ENCODE data around the gene POLR1E. TPM values are rescaled to one million over a fixed set of nuclear protein-coding genes. Genes with fewer than 3 reads are reported as not detected.

Gene POLR1E
- total and polyA plus RNA-seq, 2 donors (not counting 3 experiments of a cell fraction or from before 2014, with no cell fraction given): 9.0 to 21.2 TPM

DNA sequence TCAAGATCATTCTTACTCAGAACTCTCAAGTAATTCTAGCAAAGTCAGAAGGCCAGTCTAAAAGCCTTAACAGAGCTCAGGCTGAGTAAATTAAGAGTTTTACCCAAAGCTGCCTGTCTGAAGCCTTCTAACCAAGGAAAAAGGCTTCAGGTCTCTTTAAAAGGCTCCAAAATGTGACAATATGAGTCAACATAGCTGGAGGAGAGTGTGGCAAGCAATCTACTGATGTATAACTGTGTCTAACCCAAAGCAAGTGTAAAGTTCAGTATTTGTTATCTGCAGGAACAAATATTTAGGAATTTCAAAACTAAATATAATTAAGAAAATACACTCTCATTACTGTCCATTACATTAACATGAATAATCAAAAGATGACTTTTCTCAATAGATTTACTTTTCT lies 31.5 kb upstream of the POLR1E start:
- dilution Hi-C loops (cut with MboI; ENCODE audit: extremely low pct_ligation_motif_present, low sequenced_read_pairs) (no loop called here), intact Hi-C loops (cut with micrococcal nuclease) (no loop called here)
- Histone ChIP-seq H4K20me1 (replicated peaks; ENCODE audit: control insufficient read depth, extremely low read depth, insufficient read depth, low read length) (peaks cover 4% of the 10 kb centered on the region), H3K4me2 (ENCODE audit: insufficient read depth, low read length) (no peak overlapping the region), H3K4me1 (ENCODE audit: control insufficient read depth, extremely low read depth, insufficient read depth, low read length) (no peaks in the 10 kb centered on the region), H3K36me3 (ENCODE audit: control insufficient read depth in 2 of 2, extremely low read depth in 1 of 2, insufficient read depth in 2 of 2, low read length in 2 of 2) (peaks cover 3% of the 10 kb centered on the region in 2 experiments), H3K27me3 (ENCODE audit: control insufficient read depth in 2 of 2, insufficient read depth in 2 of 2, low read length in 2 of 2) (no peaks in the 10 kb centered on the region), H3K9ac (replicated peaks; ENCODE audit: extremely low read depth, insufficient read depth, low read length) (no peak overlapping the region), H3K79me2 (ENCODE audit: control insufficient read depth, insufficient read depth, low read length) (peaks cover 70% of the 10 kb centered on the region), H3K9me1 (replicated peaks; ENCODE audit: control insufficient read depth, extremely low read depth, insufficient read depth, low read length) (no peaks in the 10 kb centered on the region), H3K4me3 (replicated peaks in 1 of 3; ENCODE audit: insufficient read depth in 1 of 3, low read depth in 1 of 3, low read length in 3 of 3) (no peak overlapping the region), H3K27ac (ENCODE audit: insufficient read depth, low read depth, low read length) (no peak overlapping the region), H2AFZ (ENCODE audit: low read depth, low read length) (no peak overlapping the region), H3K9me3 (replicated peaks; ENCODE audit: control insufficient read depth, insufficient read depth, low read length) (no peaks in the 10 kb centered on the region)
- no peak for TF ChIP-seq POLR2A (IDR thresholded peaks at IDR 0.05; ENCODE audit: low read depth, low read length)
- TF ChIP-seq, protein P1, sequence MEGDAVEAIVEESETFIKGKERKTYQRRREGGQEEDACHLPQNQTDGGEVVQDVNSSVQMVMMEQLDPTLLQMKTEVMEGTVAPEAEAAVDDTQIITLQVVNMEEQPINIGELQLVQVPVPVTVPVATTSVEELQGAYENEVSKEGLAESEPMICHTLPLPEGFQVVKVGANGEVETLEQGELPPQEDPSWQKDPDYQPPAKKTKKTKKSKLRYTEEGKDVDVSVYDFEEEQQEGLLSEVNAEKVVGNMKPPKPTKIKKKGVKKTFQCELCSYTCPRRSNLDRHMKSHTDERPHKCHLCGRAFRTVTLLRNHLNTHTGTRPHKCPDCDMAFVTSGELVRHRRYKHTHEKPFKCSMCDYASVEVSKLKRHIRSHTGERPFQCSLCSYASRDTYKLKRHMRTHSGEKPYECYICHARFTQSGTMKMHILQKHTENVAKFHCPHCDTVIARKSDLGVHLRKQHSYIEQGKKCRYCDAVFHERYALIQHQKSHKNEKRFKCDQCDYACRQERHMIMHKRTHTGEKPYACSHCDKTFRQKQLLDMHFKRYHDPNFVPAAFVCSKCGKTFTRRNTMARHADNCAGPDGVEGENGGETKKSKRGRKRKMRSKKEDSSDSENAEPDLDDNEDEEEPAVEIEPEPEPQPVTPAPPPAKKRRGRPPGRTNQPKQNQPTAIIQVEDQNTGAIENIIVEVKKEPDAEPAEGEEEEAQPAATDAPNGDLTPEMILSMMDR (IDR thresholded peaks at IDR 0.05; ENCODE audit: extremely low read depth in 1 of 2, insufficient read depth in 1 of 2, low read depth in 1 of 2, low read length in 2 of 2): no peak
- no peak for TF ChIP-seq JUN (IDR thresholded peaks at IDR 0.05; ENCODE audit: borderline replicate concordance, insufficient read depth, insufficient read length, low read depth)
- no peak for TF ChIP-seq FOS (IDR thresholded peaks at IDR 0.05; ENCODE audit: borderline replicate concordance, insufficient read depth, low read length)
- TF ChIP-seq MYC (IDR thresholded peaks at IDR 0.05; ENCODE audit: low read depth, low read length): no peak
- no peak for TF ChIP-seq POLR2AphosphoS5 (IDR thresholded peaks at IDR 0.05; ENCODE audit: insufficient read depth, low read depth, low read length)
- TF ChIP-seq EZH2 (IDR thresholded peaks at IDR 0.05; ENCODE audit: borderline replicate concordance, low read depth, low read length, severe bottlenecking): no peak
- TF ChIP-seq GATA2 (IDR thresholded peaks at IDR 0.05; ENCODE audit: insufficient read depth, insufficient read length, low read depth, low read length): no peak
- TF ChIP-seq, protein P2, sequence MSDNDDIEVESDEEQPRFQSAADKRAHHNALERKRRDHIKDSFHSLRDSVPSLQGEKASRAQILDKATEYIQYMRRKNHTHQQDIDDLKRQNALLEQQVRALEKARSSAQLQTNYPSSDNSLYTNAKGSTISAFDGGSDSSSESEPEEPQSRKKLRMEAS (IDR thresholded peaks at IDR 0.05; ENCODE audit: insufficient read depth, insufficient read length): no peak
- DNase-seq (ENCODE audit: low read depth, low spot score) (no peak), FAIRE-seq (no peak)
- CTCF ChIA-PET: no interaction called here
- POLR2A ChIA-PET: interaction anchor here (0.5 kb wide), 1 partner anchor 11 kb away, joined by 4 read pairs; the partner anchor contains the start of gene ZBTB5
- BruUV-seq (replicated peaks): no TSS peak
